Erythroblast (primary cell): Measurements from ENCODE around the gene DOCK11.

ENCODE experiments used
- GATA1 ChIP-seq: IDR thresholded peaks from 2 replicates; pipeline ENCODE4 v1.6.1; 2011; ENCODE audit warnings: low read depth, mild to moderate bottlenecking, control low read depth, low read length, moderate library complexity
- POLR2A ChIP-seq: IDR thresholded peaks from 2 replicates; pipeline ENCODE4 v1.6.1; 2011; ENCODE audit warnings: mild to moderate bottlenecking, low read length

DNA sequence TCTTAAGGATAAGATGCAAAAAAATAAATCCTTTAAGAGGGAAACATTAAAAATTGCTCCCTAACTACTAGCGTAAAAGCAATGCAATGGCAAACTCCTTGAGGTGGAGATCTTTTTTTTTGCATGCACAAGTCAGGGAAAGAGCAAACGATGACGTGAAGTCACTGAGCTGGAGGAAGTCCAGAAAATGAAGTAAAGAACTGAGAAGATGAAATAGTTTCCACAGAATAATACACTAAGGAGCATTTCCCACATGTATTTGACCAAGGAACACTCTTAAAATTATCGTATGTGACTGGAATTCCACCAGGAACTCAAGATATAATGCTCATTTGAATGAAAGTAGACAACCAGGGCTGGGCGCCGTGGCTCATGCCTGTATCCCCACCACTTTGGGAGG lies 21.0 kb upstream of the DOCK11 start:
- TF ChIP-seq POLR2A (no peak), GATA1 (no peak)
